Islet precursor cell (in vitro differentiated cells): ENCODE data around the gene TBC1D16.

Experiments used
- DNase-seq: peaks from one replicate; pipeline ENCODE4 v3.0.0-alpha.2; 2018

Gene TBC1D16

DNA sequence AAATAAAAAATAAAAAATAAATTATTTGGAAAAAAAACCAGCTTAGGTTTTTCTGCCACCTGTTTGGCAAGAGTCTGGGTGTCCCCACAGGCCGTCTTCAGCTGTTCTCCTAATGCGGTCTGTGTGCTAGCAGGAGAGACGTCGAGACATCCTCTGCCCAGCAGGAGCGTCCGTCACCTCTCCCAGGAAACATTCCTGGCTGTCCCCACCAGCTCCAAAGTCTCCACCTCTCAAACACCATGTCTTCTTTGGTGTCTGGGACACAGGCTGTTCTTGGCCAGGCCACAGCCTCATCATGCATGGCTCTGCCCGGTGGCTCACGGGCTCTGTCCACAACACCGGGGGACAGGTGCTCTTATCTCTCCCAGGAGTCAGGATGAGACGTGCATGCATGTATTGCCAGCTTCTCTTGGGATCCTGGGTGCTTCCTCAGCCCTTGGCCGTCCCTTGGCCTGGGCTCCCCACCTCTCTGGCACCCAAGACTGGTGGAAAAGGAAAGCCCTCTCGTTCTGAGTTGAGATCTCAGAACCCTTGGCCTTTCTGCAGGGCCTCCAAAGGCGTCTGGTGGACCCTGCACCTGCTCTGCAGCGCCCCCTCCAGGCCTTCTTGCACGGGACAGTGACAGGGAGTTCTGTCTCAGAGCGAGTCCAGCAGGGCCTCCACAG, 111.6 kb downstream of the TBC1D16 start:
- peak; percentile 95 for DNase-seq

- no peak for DNase-seq
Measured at GRCh38 chr17:79922798-79923197, 112.9 kb downstream of the TBC1D16 start.

DNA sequence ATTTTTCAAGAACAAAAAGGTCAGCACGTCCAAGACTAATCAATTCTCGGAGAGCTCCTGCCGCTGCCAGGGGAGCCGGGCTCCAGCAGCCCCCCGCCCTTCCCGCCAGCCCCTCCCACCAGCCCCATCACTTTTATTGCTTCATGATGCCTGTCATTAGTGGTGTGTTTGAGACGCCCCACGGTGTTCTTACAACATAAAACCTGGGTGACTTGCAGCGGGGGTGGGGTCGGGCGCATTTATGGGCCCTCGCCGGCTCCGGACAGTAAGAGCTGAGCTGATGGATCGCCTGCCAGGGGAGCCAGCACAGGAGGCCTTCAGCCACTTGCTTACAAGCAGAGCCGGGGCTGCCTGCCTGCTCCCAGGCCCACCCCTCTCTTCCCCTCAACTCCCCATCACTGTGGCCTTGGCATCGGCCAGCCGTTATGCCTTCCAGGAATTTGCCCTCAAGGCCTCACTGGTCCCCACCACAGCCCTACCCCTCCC, 113.5 kb downstream of the TBC1D16 start:
- DNase-seq, result no peak

GRCh38 chr17:79921411-79922115, 114.1 kb downstream of the TBC1D16 start:
- DNase-seq, result no peak

DNA sequence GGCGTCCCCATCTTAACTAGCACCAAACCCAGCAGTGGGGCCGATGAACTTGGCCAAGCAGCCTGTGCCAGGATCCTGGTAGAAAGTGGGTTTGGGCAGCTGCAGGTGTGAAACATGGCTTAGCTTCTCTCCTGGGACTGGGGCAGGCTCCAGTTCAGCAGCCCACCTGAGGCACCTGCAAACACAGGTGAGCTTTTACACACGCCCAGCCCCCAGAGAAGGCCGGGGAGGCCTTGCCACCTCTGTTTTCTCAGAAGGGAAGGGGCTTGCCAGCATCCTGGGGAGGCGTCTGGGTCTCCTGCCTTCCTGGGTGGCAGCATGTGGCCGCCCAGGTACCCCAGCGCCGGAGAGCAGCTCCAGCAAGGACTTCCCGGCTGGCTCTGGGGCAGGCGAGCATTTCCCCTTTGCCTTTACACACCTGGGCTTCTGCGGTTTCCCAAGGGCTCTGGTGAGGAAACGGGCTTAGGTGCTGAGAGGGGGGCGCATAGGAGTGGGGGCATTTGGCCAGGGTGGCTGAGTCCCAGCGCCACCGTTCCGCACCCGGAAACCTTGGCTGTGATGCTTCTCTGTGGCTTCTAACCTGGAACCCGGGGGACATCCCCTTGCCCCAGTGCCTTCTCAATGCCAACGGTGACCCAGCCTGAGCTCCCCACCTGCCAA, 114.8 kb downstream of the TBC1D16 start:
- no peak for DNase-seq

- DNase-seq, result no peak
Measured at GRCh38 chr17:79919862-79920720, 115.6 kb downstream of the TBC1D16 start.

DNA sequence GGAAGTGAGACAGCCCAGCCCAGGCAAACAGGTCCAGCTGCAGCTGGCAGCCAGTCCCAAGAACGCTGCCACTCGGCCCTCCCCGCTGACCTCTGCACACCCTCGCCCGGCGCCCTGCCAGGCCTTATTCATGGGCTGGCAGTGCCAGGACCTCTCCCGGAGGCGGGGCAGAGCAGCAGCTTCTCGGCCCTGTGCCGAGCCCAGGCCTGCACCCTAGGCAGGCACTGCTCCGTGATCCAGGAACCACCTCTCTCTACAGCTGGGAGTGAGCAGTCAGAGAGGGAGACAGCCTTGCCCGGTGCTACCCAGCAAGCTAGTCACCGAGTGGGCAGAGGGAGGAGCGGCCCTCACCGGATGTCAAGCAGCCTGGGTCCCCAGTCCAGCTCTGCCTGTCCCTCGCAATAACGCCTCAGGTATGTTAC, 116.5 kb downstream of the TBC1D16 start:
- DNase-seq, result no peak

- DNase-seq, result no peak
Measured at GRCh38 chr17:79918581-79919163, 117.0 kb downstream of the TBC1D16 start.

- DNase-seq, result no peak
Measured at GRCh38 chr17:79917902-79918484, 117.7 kb downstream of the TBC1D16 start.

- DNase-seq, result no peak
Measured at GRCh38 chr17:79916991-79917901, 118.4 kb downstream of the TBC1D16 start.

DNA sequence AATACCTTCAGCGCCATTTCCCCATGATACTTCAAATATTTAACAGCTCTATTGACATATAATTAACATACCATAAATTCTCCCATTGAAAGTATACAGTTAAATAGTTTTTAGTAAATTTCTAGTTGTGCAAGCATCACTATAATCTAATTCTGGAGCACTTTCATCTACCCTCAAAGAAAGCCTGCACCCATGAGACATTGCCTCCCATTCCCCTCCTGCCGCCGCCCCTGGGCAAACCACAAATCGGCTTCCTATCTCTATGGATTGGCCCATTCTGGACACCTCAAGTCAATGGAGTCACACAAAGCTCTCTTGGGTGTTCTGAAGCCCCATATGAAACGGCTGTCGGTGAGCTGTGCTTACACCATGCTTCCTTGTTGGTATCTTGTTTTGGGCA, 119.2 kb downstream of the TBC1D16 start:
- DNase-seq, result no peak

DNA sequence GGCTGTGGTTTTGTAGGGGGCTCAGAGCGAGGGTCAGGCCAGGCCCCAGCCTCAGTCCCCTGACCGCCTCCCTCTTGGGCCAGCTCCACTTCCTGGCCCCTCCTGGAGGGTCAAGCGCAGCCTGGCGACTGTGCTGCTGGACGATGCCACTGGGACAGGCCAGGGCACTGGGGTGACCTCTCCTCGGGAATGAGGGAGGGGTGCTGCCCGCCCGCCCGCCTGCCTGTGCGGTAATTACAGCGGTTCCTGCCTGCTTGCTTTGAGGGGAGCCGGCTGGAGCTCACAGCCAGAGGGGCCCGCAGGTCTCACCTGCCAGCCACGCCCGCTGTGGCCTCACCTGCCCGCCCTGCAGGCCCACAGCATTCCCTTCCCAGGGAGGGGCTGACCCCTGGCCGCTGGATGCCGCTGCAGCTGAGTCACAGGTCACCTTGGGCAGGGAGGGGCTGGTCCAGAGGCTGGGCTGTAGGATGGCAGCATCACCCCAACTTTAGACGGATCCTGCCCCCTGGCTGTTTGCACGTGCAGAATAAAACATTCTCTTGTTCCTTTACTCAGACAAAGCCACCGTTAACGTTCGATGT, 119.7 kb downstream of the TBC1D16 start:
- DNase-seq, result peak; percentile 88

DNA sequence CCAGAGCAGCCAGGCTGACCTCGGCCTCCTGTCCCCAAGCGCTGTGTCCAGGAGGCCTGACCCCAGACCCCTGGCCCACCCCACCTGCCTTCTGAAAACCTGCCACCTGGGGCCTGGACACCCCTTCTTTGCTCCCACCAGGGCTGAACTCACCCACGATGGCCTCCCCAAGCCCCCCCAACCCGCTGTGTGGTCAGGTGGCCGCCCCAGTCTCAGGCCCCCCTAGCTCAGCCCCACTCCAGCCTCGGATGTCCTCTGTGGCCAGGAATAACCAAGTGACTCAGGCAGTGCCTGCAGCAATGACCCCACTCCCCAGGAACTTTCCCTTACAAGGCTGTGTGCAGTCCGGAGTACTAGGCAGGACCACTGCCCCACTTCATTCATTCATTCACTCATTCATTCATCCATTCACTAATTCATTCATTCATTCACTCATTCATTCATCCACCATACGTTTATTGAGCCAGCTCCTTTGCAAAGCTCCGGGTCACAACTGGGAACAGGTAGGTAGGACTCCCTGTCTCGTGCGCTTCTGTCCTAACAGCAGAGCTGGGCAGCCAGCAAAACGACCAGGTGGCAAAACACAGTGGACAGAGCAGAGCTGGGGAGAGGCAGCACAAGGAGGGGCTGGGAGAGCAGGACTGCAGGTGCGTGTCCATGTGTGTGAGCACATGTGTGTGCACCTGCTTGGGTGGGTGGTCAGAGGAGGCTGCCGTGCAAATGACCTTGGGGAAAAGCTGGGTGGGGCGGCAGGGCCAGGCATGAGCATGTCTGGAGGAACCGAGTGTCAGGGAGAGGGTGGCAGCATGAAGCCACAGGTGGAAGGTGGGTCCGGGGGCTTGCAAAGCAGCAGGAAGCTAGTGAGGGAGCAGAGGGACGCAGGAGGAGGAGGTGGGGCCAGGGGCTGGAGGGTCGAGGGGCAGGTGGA, 120.6 kb downstream of the TBC1D16 start:
- DNase-seq, result no peak

DNA sequence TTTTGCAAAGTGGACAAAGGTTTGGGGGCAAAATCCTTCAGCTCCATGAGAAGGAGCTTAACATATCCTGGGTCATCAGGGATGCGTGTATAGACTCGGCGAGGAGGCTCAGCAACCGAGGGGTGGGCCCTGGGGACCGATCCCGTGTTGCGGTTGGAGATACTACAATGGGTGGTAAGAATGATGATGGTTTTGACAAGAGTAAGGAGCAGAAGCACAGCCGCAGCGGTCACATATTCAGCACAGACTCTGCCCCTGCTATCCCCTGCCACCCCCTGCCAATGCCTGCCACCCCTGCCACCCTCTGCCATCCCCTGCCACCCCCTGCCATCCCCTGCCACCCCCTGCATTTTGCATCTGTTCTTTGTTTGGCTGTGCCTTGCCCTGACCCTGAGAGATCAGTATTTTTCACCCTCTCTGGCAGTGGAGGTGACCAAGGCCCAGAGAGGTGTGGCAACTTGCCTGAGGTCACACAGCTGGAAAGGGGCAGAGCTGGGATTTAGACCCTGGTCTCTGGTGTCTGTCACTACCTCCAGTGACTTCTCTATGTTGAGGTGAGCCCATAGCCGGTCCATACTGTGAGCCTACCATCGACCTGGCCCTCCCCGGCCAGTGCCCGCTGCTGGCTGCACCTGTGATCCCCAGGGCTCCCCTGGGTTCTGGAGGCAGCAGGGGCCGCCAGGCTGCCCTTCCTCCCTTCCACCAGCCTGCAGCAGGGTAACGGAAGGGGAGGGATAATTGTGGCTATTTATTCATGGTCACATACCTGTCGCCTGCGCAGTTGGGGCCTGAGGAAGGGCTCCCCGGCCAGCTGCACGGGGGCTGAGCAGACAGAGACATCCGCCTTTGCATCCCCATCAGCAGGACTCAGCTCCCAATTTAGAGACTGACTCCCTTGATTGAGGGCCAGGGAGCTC, 121.5 kb downstream of the TBC1D16 start:
- no peak for DNase-seq

DNA sequence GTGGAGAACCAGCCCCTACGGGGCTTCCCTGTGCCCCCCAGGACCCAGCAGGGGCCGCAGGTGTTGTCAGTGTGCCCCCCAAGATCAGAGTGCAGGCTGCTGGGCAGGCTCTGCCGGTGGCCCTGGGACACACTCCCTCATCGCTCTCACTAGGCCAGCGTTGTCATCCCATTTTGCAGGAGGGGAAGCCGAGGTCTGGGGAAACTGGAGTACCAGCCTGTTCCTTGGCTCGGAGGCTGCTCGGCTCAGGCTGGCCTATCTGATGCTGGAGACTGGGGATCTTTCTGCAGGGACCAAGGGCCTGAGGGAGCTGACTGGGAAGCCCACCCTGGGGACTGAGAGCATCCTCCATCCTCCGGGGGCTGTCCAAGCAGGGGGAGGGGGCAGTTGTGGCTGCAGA, 122.2 kb downstream of the TBC1D16 start:
- DNase-seq, result no peak

GRCh38 chr17:79912552-79913330, 122.9 kb downstream of the TBC1D16 start:
- no peak for DNase-seq
